Measurements from ENCODE around the gene TLCD5. TPM values are rescaled to one million over a fixed set of nuclear protein-coding genes. Genes with fewer than 3 reads are reported as not detected.

TLCD5 gene
- total RNA-seq, 2 donors from 2014 or later: 0.62 to 1.3 TPM

DNA sequence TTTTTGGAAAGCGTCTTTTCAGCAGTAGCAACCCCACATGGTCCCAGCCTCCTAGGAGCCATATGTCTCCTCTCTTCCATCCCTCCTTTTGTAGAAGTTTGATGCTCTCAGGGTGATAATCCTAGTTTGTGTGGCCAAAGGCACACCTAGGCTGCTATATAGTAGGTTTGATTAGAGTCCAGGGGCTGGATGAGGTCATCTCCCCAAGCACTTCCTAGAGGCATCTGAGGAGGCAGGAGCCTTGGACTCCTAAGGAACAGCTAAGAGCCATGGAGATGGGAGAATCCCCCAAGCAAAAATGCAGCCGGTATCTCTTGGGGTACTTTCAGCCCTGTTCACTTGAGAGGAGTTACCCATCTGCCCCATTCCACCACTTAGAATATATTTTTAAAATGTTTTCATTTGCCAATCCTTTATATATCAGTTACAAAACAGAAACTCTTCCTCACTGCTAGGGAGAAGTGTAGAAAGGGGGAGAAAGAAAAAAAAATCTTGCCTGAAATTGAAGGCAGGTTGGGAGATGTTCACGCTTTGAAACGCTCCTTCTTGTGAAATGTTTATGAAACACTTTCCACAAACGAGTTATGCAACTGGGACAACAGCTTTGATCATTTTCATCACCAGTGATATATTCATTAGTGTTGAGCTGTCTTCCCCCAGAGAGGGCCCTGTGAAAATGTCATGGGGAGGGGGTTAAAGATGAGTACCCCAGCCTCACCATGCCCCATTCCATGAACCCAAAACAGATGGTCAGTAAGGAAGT, 31.9 kb upstream of the TLCD5 start:
- no peak for DNase-seq
- Histone ChIP-seq H3K36me3 (no peaks in the 10 kb centered on the region), H3K9me3 (no peaks in the 10 kb centered on the region), H3K9ac (ENCODE audit: low read depth in 2 of 2, low read length in 2 of 2) (no peak overlapping the region), H3K4me3 (no peak overlapping the region), H3K27me3 (no peaks in the 10 kb centered on the region), H3K27ac (no peak overlapping the region), H3K4me1 (no peaks in the 10 kb centered on the region)
- intact Hi-C loops (cut with DNase I): no loop called here
- TF ChIP-seq, protein P1, sequence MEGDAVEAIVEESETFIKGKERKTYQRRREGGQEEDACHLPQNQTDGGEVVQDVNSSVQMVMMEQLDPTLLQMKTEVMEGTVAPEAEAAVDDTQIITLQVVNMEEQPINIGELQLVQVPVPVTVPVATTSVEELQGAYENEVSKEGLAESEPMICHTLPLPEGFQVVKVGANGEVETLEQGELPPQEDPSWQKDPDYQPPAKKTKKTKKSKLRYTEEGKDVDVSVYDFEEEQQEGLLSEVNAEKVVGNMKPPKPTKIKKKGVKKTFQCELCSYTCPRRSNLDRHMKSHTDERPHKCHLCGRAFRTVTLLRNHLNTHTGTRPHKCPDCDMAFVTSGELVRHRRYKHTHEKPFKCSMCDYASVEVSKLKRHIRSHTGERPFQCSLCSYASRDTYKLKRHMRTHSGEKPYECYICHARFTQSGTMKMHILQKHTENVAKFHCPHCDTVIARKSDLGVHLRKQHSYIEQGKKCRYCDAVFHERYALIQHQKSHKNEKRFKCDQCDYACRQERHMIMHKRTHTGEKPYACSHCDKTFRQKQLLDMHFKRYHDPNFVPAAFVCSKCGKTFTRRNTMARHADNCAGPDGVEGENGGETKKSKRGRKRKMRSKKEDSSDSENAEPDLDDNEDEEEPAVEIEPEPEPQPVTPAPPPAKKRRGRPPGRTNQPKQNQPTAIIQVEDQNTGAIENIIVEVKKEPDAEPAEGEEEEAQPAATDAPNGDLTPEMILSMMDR (IDR thresholded peaks at IDR 0.05): no peak

DNA sequence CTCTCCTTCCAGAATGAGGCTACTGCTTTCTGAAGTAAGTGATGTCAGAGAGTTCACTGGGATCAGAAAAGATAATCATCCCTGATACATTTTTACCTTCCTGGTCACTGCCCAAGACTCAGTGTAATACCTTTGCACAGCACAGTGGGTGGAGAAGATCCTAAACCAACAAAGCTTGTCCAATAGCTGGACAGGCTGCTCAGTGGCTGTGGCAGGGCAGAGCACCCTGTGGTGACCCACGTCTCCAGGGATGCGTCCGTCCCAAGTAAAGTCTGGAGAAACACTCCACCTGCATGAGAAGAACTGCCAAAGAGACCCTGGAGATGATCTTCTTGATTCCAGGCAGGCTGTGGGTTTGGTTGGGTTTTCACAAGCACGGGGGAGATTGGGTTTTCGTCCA, 31.0 kb upstream of the TLCD5 start:
- no peak overlapping the region for H3K9ac ChIP-seq (ENCODE audit: low read depth in 2 of 2, low read length in 2 of 2)
- H3K9me3 ChIP-seq: no peaks in the 10 kb centered on the region
- no peak overlapping the region for H3K27ac ChIP-seq
- H3K36me3 ChIP-seq: no peaks in the 10 kb centered on the region
- TF ChIP-seq, protein P1 (IDR thresholded peaks at IDR 0.05): no peak
- H3K4me1 ChIP-seq: no peaks in the 10 kb centered on the region
- no peak for DNase-seq
- intact Hi-C loops (cut with DNase I): no loop called here
- H3K27me3 ChIP-seq: no peaks in the 10 kb centered on the region
- no peak overlapping the region for H3K4me3 ChIP-seq

DNA sequence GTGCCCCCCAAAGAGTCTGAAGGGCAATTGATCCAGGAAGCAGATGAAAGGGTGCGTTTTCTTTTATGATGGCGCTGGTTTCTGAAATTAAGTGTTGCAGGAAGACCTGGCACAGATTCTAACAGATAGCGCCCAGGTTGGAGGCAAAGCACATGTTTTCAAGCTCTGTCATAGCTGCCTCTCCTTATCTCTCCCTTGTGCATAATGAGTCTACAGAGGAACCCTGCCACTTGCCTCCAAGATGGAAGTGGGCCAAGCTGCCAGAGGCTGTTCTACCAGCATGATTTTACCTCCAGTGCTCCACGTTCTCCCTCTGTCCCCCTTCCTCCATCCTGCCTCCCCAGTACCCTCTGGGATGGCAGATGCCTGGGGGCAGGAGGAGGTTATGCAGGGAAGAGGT, 30.0 kb upstream of the TLCD5 start:
- Histone ChIP-seq H3K4me1 (no peaks in the 10 kb centered on the region), H3K27me3 (no peaks in the 10 kb centered on the region), H3K36me3 (no peaks in the 10 kb centered on the region), H3K27ac (no peak overlapping the region), H3K9me3 (no peaks in the 10 kb centered on the region), H3K4me3 (no peak overlapping the region), H3K9ac (ENCODE audit: low read depth in 2 of 2, low read length in 2 of 2) (no peak overlapping the region)
- peak; percentile 49 for DNase-seq
- intact Hi-C loops (cut with DNase I): no loop called here
- TF ChIP-seq, protein P1 (IDR thresholded peaks at IDR 0.05): no peak

DNA sequence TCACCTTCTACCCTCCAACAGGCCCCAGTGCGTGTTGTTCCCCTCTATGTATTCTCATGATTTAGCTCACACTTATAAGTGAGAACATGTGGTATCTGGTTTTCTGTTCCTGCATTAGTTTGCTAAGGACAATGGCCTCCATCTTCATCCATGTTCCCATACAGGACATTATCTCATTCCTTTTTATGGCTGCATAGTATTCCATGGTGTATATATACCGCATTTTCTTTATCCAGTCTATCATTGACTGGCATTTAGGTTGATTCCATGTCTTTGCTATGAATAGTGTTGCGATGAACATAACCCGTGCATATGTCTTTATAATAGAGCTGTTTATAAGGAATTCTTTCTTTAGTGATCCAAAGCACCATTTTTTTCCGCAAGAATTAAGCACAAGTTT, 28.5 kb upstream of the TLCD5 start:
- Histone ChIP-seq H3K4me1 (no peaks in the 10 kb centered on the region), H3K27ac (no peak overlapping the region), H3K36me3 (no peaks in the 10 kb centered on the region), H3K9ac (ENCODE audit: low read depth in 2 of 2, low read length in 2 of 2) (no peak overlapping the region), H3K4me3 (no peak overlapping the region), H3K9me3 (no peaks in the 10 kb centered on the region), H3K27me3 (no peaks in the 10 kb centered on the region)
- no peak for DNase-seq
- TF ChIP-seq, protein P1 (IDR thresholded peaks at IDR 0.05): no peak
- intact Hi-C loops (cut with DNase I): no loop called here

DNA sequence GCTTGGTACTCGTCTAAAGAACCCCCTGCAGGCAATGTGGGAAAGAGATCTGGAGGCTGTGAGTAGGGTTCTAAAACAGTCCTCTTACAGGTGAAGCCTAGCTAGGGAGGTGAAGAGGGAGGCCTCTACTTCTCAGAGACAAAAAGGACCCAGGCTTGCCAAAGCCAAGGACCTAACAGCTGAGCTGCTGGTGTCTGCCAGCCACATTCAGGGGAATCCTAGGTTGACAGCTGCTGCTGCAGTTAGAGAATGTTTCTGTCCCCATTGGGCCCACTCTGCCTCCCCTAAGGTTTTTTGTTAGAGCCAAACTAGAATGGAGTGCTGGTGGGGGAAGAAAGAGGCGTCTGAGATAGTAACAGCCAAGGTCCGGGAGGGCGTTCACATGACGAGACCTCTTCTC, 26.6 kb upstream of the TLCD5 start:
- Histone ChIP-seq H3K9me3 (no peaks in the 10 kb centered on the region), H3K27ac (no peak overlapping the region), H3K4me3 (no peak overlapping the region), H3K27me3 (no peaks in the 10 kb centered on the region), H3K36me3 (no peaks in the 10 kb centered on the region), H3K9ac (ENCODE audit: low read depth in 2 of 2, low read length in 2 of 2) (no peak overlapping the region), H3K4me1 (no peaks in the 10 kb centered on the region)
- no peak for DNase-seq
- TF ChIP-seq, protein P1 (IDR thresholded peaks at IDR 0.05): no peak
- intact Hi-C loops (cut with DNase I): loop anchor here (2.0 kb wide), 1 partner anchor 126 kb away; no protein-coding TSS in a partner anchor
